Stimulated activated CD4-positive, alpha-beta T cell treated with anti-CD3 and anti-CD28 coated beads, Interleukin-2, amount 100 ng/mL, for 24 hours (primary cell): ENCODE data around the gene CCDC30.

Experiments
- DNase-seq, 2 donors: peaks; one replicate each; pipeline ENCODE4 v3.0.0-alpha.2; 2020

Gene CCDC30

DNA sequence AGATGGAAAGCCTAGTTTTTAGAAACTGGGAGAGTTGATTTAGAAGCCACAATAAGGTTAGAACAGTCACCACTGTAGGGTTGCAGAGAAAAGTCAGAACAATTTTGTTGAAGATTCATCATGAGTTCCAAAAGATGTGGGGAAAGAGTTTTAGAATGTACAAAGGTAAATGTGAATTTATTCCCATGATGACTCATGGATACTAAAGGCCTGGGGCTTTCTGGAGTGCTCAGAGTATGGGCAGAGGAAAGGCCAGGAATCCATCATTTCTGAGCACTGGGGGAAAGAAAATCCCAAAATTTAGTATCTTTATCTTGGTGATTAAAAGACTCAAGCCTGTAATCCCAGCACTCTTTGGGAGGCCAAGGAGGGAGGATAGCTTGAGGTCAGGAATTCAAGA, 236.9 kb downstream of the CCDC30 start:
- no peak for DNase-seq

DNA sequence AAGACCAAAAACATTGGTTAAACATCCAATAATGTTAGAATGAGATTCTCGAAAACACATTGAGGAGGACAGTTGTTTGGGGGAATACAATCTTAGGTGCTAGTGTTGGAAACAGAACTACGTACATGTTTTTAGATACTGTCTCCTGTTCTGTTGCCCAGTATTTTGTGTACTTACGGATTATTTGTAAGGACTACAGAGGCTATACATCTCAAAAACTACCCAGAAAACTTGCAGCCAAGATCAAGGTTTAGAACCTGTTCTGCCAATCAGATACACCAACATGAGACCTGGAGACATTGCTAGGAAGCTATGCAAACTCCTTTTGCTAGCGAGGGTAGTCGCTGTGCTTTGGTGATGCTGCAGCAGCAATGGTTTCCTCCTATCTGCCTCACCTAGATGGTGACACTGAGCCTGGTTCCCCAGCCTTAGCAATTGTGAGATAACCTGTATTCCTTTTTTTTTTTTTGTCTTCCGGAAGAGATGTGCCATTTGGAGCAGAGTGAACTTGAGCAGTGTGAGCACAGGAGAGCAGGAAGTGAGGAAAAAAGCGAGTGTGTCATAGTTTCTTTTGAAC, 240.9 kb downstream of the CCDC30 start:
- no peak for DNase-seq
